Fibroblast of skin of left quadriceps (primary cell): ENCODE results near the gene HGF.

ENCODE experiments used
- DNase-seq, 2 experiments: peaks; one replicate each; pipeline ENCODE4 v3.0.0-alpha.2; 2013; ENCODE audit warnings: low read depth in 2 of 2

HGF gene

DNA sequence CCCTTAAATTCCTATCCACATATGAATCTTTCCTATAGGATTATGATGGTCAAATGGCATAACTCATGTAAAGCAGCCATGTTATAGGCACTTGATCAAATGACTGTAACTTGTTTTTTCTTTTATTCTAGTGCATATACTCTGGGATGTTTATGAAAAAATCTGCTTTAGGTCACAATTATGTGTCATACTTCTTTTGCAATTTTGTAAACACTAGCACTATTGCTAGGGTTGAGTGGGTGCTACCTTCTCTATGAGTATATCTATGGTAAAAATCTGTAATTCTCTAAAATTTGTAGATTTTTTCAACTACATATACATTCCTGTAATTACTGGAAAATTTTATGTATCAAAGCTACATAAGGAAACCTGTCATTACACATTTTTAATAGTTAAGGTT is 50.0 kb downstream of the HGF start:
- DNase-seq, result no peak

DNA sequence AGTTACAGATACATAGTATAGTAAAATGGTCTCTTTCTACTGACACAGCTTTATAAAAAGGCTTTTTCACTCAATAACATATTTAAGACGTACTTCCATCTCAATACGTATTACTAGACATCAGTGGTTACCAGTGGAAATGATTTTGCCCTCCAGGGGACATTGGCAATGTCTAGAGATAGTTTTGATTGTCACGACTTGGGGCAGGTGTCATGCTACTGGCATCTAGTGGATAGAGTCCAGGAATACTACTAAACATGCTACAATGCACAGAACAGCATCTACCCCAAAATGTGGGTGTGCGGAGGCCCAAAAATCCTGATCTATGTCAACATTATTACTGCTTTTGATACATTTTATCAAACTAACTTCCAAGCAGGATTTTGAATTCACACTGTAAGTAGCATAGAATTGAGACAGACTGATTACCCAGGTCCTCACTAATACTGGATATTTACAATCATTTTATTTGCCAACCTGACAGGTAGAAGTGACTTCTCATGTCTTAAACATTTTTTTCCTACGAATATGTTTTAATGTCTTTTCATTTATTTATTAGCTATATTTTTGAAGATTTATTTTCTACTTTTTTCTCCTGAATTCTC is 53.8 kb downstream of the HGF start:
- DNase-seq, result no peak

DNA sequence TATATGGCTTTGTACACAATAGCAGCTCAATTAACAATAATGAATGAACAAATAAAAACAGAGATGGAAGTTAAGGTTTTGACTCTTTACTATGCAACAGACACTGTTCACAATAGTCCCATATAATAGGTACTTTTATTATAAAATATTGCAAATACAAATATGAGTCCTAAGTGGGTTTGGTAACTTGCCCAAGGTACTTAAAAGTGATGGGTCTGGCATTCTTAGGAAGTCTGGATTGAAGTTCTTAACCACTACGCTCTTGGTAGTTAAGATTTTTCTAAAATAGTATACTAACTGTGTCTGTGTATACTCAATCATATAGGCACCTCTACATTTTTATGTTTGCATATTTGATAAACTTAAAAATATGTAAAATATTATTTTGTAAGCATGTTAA is 55.5 kb downstream of the HGF start:
- DNase-seq, result no peak

DNA sequence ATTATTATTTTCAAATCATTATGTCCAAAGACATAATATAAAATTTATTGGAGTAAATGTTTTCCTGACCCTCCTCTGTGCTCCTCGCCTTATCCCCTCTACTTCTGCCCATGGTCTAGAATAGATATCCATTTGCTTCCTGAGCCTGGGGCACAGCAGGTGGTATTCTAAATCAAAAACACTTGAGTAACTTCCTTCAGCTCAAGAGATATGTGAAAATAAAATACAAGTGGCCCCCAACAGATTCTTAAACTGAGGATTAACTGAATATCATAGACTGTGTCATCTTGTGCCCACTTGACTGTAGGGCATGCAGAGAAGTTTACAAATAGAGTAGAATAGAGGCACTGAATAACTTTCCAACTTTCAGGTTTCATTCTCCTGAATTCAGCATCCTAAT is 59.1 kb downstream of the HGF start:
- DNase-seq, result no peak

DNA sequence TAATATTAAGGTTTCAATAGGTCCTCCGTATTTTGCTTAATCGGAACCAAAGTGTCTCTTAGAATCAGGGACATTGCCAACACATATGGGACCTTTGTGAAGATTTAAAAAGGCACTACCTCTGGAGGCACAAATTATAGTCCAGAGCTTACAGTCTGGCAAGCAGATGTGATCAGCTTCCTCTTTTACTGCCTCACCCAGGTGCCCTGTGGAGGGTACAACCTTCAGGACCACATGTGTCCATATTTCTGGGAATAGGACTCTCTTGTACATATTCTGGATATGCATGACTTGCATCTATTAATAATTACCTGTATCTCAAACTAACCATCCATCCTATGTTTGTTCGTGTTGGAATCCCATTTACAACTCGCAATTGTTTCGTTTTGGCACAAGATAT is 60.0 kb downstream of the HGF start:
- DNase-seq, result no peak

DNA sequence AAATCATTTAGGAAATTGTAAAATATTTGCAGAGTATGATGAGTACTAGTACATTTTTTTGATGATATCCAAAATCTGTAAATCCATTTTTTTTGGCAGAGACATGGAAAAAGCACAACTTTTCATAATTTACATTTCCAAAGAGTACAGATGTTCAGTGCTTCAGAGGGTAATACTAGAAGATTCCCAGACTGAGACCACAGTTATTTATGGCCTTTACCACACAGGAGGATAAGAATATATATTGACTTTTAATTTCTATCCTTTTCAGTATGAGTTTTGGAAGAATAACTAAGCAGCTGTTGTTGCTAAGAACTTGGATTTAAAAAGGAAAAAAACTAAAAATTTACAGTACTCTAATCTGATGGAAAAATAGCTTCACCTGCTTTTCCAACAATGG is 61.9 kb downstream of the HGF start:
- no peak for DNase-seq

DNA sequence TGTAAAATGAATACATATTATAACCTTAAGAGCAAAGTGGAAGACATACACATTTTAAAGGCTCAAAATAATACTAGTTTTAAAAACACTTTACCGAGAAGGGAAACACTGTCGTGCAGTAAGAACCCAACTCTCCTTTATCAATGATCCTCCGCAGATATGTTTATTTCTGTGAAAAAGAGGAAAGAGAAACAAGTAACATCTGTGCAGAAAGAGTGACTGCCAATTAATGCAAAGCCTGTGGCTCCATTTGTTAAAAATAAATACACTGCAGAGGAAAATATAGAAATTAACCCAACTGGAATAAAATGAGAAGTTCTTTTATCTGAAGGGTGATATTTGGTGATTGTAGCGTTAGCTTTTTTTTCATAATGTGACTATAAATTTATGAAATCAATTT is 62.7 kb downstream of the HGF start:
- no peak for DNase-seq

DNA sequence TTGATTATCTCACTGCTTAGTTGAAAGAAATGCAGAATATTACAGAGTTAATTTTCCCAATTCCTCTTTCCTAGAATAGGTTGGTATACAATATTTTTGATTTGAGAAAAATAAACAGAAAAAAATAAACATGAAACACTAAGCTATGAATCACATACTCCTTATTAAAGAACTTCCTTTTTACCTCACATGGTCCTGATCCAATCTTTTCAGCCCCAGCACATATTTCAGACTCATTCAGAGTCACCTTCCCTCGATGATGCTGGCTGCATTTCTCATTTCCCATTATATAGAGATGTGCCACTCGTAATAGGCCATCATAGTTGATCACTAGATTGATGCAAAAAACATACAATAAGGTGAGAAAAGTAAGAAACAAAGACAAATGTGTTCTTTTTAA is 64.6 kb downstream of the HGF start:
- DNase-seq, result no peak

DNA sequence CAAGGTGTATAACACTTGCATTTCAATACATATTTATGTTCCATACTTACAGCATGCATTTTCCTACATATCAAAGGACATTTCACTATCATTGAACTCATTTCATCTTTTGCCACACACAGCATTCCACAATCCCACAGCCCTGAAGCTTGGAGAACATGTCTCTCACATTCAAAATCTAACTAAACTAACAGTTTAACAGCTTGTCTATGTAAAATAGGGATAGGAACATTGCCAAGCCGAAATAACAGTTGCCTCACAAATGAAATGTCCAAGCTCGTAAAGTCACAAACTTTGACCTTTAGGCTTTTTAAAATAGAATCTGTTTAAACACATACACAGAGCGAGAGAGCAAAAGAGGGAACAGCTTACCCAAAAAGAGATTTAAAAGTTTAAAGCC is 65.3 kb downstream of the HGF start:
- no peak for DNase-seq

DNA sequence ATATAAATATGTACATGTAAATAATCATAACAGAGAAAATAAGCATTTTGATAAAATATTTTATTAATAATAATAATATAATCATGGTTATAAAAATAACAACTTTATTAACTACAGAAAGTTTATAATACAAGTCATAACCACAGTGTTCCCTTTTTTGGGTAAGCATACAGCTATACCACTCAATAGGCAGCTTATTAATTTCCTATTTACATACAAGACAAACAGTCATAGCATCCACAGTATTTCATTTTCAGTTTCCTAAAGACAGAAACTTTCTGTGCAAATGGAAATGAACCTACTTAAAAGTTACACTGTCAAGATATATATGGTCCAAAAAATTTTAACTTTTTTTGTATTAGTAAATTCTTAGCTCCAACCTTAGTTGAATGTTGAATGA is 70.9 kb downstream of the HGF start:
- no peak for DNase-seq

DNA sequence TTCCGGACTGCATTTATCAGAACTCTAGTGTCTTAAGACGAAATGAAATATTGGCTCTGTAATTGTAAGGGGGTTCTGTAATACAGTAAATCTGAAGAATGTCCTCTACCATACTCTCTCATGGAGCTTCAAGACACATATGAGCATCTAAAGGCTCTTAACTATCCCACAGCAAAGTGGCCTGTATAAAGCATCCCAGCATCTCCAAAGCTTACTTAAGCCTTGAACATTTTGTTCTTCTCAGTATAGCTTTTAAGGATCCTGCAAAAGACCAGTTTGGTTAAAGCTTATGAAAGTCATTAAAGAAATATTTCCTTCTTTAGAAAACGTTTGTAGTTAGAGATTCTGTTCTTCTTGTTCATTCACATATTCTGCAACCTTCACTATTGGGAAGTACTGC is 75.1 kb downstream of the HGF start:
- no peak for DNase-seq

DNA sequence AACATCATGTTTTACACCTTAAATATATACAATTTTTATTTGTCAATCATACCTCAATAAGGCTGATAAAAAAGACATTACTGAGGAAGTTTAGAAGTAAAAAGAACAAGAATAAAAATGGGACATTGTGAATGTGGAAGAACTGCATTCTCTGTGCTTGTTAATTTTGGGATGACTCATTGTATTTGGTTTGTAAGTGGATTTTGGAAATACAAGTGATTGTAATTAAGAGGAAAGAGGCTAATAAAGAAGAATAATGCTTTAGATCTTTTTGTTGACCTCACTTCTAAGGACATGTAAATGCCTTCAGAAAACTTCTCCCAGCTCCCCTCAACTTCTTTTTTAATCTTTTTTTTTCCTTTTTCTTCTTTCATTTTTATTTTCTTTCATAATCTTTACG is 76.0 kb downstream of the HGF start:
- DNase-seq, result no peak

DNA sequence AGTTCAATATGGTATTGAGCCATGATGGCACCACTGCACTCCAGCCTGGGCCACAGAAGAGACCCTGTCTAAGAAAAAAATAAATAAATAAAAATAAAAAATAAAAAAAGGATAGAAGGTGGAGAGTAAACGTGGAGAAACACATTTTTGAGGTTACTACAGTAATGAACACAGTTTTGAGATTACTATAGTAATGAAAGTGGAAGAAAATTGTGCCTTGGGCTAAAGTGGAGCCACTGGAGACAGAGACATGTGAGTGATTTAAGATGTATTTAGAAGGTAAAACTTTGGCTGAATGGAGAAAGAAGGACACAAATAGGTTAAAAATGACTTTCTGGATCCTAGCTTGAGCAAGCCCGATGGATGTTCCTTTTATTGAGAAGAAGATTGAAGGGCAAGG is 76.8 kb downstream of the HGF start:
- no peak for DNase-seq

DNA sequence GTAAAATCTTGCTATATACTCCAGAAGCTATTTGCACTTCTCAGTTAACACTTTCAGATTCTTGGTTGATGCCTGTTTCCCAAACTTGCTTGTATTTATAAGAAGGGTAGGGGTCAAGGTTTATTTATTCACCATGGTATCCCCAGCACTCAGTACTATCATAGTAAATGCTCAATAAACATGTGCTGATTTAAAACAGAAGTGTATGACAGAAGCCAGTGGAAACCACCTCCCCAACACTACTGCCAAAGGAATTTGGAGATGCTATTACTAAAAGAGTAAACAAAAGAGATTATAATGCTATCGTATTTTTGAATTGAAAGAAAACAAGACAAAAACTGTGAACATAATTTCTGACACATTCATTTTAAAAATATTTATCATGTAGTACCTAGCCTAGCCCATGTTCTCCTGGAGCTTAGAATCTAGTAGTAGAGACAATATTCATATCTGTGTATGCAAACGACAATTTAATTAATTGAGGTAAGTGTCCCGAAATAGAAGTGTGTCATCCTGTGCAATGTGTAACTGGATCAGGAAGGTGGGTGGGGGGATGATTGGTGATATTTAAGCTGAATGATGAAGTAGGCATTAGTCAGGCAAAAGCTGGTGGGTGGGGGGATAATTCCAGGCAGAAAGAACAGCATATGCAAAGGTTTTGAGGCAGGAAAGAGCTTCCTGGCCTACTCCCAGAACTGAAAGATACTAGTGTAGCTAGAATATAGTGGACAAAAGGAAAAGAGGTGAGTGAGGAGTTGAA is 77.5 kb downstream of the HGF start:
- DNase-seq, result no peak

DNA sequence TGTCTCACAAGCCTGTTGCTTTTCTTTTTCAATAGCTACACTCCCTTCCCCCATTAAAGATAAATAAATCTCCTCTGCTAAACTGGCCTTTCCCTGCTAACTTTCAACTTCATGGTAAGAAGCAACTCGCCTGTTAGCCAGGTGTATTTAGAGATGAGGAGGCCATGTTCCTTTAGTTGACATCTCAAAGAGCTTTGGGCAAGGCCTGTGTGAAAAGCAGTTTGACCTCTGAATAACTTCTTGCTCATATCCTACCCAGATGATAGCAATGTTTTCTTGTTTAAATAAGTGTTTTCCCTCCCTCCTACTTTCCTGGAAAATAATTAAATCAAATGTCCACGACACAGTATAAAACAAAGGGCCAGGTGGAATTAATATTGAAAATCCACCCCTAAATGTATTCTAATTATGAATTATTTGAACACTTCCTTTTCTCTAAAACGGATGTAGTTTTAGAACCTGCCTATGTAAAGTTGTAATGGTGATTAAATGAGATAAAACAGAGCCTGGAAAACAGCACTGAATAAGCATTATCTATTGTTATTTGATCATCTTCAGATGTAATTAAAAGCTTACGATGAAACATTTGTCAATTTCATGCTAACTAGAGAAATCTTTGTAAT is 78.5 kb downstream of the HGF start:
- no peak for DNase-seq

DNA sequence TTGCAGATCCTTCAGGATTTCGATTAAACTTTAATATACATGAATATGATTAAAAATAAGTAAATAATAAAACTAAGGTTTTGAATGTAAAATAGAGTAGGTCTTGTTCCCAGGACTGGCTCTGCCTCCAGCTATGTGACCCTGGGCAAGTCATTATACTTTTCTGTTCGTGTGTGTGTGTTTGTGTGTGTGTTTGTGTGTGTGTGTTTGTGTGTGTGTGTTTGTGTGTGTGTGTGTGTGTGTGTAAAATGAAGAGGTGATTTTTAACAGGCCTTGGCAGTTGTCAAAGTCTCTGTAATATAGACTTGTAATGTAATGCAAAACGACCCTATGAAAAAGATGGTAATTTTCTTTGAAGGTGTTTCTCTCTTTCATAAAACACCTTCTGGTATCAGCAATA is 79.2 kb downstream of the HGF start:
- no peak for DNase-seq

DNA sequence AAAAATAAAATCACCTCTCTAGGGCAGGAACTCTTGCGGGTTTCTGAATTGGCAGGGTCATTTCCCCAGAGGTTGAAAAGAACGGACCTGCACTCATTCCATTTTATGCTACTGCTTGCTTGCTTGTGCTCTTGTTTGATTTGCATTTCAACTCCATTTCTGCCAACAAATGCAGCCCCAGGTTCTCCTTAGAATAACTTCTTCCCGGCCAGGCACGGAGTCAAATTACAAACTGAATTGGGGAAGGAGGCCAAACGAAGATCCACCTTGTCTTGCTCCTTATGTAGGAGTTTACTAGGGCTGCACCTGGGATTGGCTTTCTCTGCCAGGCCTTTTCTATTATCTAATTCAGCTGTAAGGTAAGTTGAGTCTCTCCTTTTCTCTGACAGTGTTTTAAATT is 79.6 kb downstream of the HGF start:
- no peak for DNase-seq

DNA sequence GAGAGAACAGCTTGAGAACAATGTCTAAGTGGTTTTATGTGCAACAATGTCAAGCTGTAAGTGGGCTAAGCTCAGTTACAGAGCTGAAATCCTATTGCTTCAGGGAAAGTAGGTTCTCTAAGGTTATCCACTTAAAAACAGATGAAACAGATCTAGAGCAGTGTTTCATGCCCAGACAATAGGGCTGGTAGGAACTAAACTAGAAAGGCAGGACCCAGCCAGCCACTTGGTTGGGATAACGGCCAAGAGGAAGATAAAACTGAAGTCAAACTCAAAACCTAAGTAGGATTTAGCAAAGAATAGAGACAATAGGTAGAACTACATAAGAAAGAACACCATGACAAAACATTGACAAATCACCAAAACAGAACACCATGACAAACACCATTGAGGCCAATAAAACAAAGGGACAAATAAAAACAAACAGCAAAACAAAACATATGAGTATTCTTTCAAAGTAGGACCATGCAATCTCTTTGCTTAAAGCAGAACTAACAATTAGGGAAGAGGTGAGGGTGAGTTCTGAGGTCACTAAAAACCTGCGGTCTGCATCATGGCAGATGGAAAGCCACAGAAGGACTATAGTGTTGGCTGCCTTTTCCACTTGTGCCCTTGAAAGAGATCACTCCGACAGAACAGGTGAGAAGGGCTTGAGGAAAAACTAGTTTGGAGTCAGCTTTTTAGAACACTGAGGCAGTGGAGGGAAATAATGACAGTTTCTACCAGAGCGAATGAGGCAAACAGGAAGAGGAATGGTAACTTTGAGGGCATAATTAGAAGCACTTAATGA is 81.0 kb downstream of the HGF start:
- DNase-seq, result no peak

DNA sequence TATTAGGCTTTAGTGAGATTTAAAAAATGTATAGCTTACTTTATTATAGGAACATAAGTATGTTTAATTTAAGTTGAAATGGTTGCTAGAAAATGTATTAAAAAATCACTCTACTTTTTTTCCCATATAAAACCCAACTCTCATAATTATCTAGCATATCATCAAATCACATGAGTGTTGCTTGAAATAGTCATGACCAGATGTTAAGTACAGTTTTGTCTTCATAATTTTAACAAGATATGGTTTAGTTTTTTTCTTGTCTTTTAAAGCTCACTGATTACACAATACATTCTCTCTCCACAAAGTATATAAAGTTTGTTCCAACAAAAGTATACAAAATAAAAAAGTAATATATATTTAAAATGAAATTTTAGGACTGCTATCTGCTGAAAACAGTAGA is 82.8 kb downstream of the HGF start:
- no peak for DNase-seq

DNA sequence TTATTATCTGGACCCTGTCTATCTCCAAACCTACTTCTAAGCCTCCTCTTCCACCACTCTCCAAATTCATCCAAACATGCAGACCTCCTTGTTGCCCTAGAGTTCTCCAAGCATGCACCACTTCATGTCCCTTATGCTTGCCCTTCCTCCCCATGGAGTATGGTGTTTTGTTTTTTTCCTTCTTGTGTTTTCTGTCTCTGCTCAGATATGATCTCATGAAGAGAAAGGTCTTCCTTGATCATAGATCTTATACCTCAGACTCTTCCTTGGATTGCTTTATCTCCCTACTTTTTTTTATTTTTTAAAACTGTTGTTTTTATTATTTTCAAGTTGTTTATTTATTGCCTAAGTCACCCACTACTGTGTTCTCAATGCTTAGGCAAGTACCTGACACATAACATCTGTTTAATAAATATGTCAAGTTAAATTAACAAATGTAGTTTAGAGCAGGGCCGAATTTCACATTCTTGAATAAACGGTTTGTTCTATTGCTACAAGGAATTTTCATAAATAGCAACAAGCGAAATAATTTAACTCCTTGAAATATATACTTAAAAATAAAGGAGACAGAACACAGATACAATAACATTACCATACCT is 84.5 kb downstream of the HGF start:
- no peak for DNase-seq

DNA sequence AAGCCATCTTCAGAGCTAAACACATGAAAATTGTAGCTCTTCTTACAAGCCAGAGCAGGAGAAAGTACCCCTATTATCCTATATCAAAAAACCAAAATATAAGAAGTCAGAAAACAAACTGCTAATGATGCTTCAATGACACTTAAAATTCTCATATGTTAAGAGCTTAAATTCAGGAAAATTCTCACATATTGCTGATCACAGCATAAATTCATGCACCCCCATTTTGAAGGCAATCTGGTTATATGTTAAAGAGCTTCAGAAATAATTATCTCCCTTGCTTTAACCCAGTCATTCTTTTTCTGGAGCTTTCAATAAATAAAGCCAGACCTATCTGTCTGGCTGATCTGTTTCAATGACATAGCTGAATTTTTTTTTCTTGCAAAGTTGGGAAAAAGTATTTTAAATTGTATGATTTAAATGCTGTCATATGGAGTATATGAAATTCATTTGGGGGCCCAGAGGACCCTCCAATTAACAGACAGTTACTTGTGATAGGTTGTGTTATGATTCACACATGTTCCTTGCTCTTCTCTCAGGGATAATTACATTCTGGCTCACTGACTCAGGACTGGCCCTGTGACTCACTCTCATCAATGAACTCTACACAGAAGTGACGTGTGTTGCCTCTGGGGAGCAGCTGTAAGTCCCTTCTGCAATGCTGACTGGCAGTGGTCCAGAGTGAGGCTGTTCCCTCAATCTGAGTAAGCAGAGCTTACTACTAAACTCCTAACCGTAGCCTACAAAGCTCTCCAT is 85.2 kb downstream of the HGF start:
- peak; percentile 99 for DNase-seq

DNA sequence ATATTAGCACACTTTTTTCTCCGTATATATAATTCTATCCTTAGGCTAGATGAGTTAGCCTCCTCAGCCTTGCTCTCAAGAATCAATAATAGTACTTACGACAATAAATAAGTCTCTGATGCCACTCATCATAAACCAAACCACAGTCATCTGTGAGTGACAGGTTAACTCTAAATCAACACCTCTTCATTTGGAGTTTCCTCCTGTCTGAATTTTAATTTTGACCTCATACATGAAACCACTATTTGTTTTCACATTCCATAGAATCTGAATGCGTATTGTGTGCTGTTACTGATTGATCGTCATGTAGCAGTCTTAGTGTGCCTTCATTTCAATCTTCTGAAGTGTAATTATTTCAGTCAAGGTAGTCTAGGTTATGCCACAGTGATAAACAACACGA is 85.8 kb downstream of the HGF start:
- DNase-seq, result no peak
